GM23248 (cell line): ENCODE measurements around the gene IL4. TPM values are rescaled to one million over a fixed set of nuclear protein-coding genes. Genes with fewer than 3 reads are reported as not detected.

Experiments
- DNase-seq: peaks from one replicate; pipeline ENCODE4 v3.0.0-alpha.2; 2015
- H2AFZ ChIP-seq: fragments of 200-600 bp; sonication (generic); 2 replicates; pipeline ENCODE4 v1.6.1; 2016; ENCODE audit warnings: antibody characterized with exemption
- H3F3A ChIP-seq: fragments of 200-600 bp; sonication (generic); 2 replicates; pipeline ENCODE4 v1.6.1; 2016; ENCODE audit warnings: mild to moderate bottlenecking, antibody characterized with exemption, mixed run types; ENCODE audit not compliant: insufficient read depth
- H3K27ac ChIP-seq: fragments of 200-600 bp; sonication (generic); 2 replicates; pipeline ENCODE4 v1.5.1; 2016; ENCODE audit warnings: mild to moderate bottlenecking
- H3K27me3 ChIP-seq: fragments of 200-600 bp; sonication (generic); replicated peaks from 2 replicates; pipeline ENCODE4 v1.6.1; 2016; ENCODE audit warnings: mild to moderate bottlenecking; ENCODE audit not compliant: insufficient read depth
- H3K36me3 ChIP-seq: fragments of 200-600 bp; sonication (generic); 2 replicates; pipeline ENCODE4 v1.6.1; 2016; ENCODE audit warnings: low read depth, mild to moderate bottlenecking
- H3K4me1 ChIP-seq: fragments of 200-600 bp; sonication (generic); 2 replicates; pipeline ENCODE4 v1.6.1; 2016; ENCODE audit warnings: mild to moderate bottlenecking; ENCODE audit not compliant: insufficient read depth
- H3K4me2 ChIP-seq: fragments of 200-600 bp; sonication (generic); one replicate; pipeline ENCODE4 v1.6.1; 2016; ENCODE audit warnings: mild to moderate bottlenecking; ENCODE audit not compliant: unreplicated experiment
- H3K4me3 ChIP-seq: fragments of 200-600 bp; sonication (generic); 2 replicates; pipeline ENCODE4 v1.5.1; 2016; ENCODE audit warnings: mild to moderate bottlenecking
- H3K79me2 ChIP-seq: fragments of 200-600 bp; sonication (generic); 2 replicates; pipeline ENCODE4 v1.6.1; 2016; ENCODE audit warnings: mild to moderate bottlenecking; ENCODE audit not compliant: insufficient read depth
- H3K9ac ChIP-seq: fragments of 200-600 bp; sonication (generic); 2 replicates; pipeline ENCODE4 v1.6.1; 2016; ENCODE audit warnings: mild to moderate bottlenecking
- H3K9me2 ChIP-seq: fragments of 200-600 bp; sonication (generic); 2 replicates; pipeline ENCODE4 v1.6.1; 2016; ENCODE audit warnings: mixed run types, mild to moderate bottlenecking, moderate library complexity; ENCODE audit not compliant: insufficient read depth
- H3K9me3 ChIP-seq: fragments of 200-600 bp; sonication (generic); one replicate; pipeline ENCODE4 v1.6.1; 2017; ENCODE audit warnings: low read depth
- H4K20me1 ChIP-seq: fragments of 200-600 bp; sonication (generic); 2 replicates; pipeline ENCODE4 v1.6.0; 2016; ENCODE audit not compliant: insufficient read depth
- EZH2 ChIP-seq: fragments of 200-600 bp; sonication (generic); IDR thresholded peaks from 2 replicates; pipeline ENCODE4 v1.6.1; 2018; ENCODE audit warnings: antibody characterized with exemption, mild to moderate bottlenecking; ENCODE audit not compliant: insufficient read depth, poor library complexity, severe bottlenecking
- EZH2phosphoT487 ChIP-seq: fragments of 200-600 bp; sonication (generic); IDR thresholded peaks from 2 replicates; pipeline ENCODE4 v1.6.1; 2018; ENCODE audit warnings: antibody characterized with exemption, moderate library complexity, mild to moderate bottlenecking, low read depth; ENCODE audit not compliant: insufficient read depth
- WGBS, 2 experiments: methylation state at CpG; one replicate each; pipeline ENCODE4 v1.1.6; 2015 to 2017; ENCODE audit warnings: low lambda C conversion rate in 2 of 2, low coverage in 1 of 2; ENCODE audit errors: missing lambda C conversion rate in 2 of 2; 5-methylcytosine and 5-hydroxymethylcytosine counted together
- in situ Hi-C: fragments of 300-500 bp; cut with MboI; formaldehyde crosslinking; loops from 2 replicates; pipeline ENCODE4 v1.15.0; 2020
- polyA plus RNA-seq: library from polyadenylated mRNA; unstranded; fragments of >200 nt; fragmentation: Nextera tagmentation; extraction: Ambion mirVana; gene quantifications from 2 replicates; pipeline ENCODE4 v1.2.1, GENCODE V29; 2016
- total RNA-seq: library from RNA; depleted of rRNA; stranded (reverse); fragments of >200 nt; shearing (Covaris generic); gene quantifications from 2 replicates; pipeline ENCODE4 v1.2.3, GENCODE V29; 2014

The IL4 gene
- total and polyA plus RNA-seq, 2 experiments from 2014 or later, result 0.34 TPM; not detected in 1

DNA sequence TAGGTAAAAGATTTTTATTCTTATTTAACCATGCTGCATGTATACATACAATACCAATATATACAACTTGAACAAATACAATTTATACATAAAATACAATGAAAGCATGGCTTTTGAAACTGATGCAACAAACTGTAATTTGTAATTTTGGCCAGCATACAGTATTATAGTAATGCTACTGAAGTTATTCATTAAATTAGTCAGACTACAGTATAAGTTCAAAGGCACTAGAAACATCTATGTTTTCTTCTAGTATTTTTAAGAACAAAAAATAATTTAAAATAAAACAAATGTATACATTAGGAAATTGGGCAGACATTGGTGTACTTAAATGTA, 18.8 kb downstream of the IL4 start:
- no peaks in the 10 kb centered on the region for H4K20me1 ChIP-seq
- in situ Hi-C loops, result no loop called here
- H3K9ac ChIP-seq, result peak overlapping the region; percentile 22; the same call in 1 of the 2 replicates
- peaks cover 3% of the 10 kb centered on the region; the same call in 1 of the 2 replicates for H3F3A ChIP-seq
- H2AFZ ChIP-seq, result 0 out of 2 replicates have a peak overlapping the region, but pooled peaks have one; percentile 42
- H3K9me3 ChIP-seq, result no peaks in the 10 kb centered on the region
- peaks cover 16% of the 10 kb centered on the region for H3K4me1 ChIP-seq
- no peaks in the 10 kb centered on the region; the same call in 1 of the 2 replicates for H3K36me3 ChIP-seq
- H3K27me3 ChIP-seq, result no peaks in the 10 kb centered on the region
- DNase-seq, result peak; percentile 57
- TF ChIP-seq EZH2phosphoT487, result no peak
- no peak for TF ChIP-seq EZH2
- no peak overlapping the region for H3K4me2 ChIP-seq
- H3K79me2 ChIP-seq, result no peaks in the 10 kb centered on the region
- no peak overlapping the region for H3K4me3 ChIP-seq
- H3K9me2 ChIP-seq, result no peaks in the 10 kb centered on the region
- peak overlapping the region; percentile 51 for H3K27ac ChIP-seq

GRCh38 chr5:132695956-132696355, 22.2 kb downstream of the IL4 start:
- H4K20me1 ChIP-seq, result no peaks in the 10 kb centered on the region
- no peak overlapping the region for H3K9ac ChIP-seq
- no peak overlapping the region for H3K4me2 ChIP-seq
- no peaks in the 10 kb centered on the region for H3K9me2 ChIP-seq
- H3K27me3 ChIP-seq, result no peaks in the 10 kb centered on the region
- peaks cover 13% of the 10 kb centered on the region for H3K36me3 ChIP-seq
- no peaks in the 10 kb centered on the region for H3K79me2 ChIP-seq
- H3K9me3 ChIP-seq, result no peaks in the 10 kb centered on the region
- no peak overlapping the region for H2AFZ ChIP-seq
- H3K4me3 ChIP-seq, result no peak overlapping the region
- peaks cover 5% of the 10 kb centered on the region for H3K4me1 ChIP-seq
- 96 to 98% methylated on average over 4 of the region's 4 CpGs for whole genome bisulfite sequencing, 2 experiments
- TF ChIP-seq EZH2, result no peak
- no peak overlapping the region for H3K27ac ChIP-seq
- H3F3A ChIP-seq, result no peaks in the 10 kb centered on the region
- no peak for DNase-seq
- in situ Hi-C loops, result no loop called here

DNA sequence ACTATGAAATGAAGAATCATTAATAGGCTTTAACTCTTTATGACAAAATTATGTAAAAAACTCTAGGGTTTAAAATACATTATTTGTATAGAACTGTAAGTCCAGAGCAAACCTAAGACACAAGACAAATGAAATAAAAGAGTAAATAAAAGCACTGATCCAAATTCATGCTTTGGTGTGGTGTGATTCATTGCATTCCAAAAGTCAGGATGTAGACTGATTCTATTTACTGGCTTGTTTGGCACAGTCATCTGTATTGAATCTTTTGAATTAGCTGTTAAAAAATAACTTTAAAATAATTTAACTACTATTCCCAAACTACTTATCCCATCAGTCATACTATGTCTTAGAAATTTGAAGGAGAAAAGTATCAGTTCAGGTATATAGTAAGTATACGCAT, 31.1 kb downstream of the IL4 start:
- Histone ChIP-seq H3K79me2 (no peaks in the 10 kb centered on the region), H3K4me1 (peaks cover 14% of the 10 kb centered on the region), H4K20me1 (no peaks in the 10 kb centered on the region), H3K36me3 (peaks cover 32% of the 10 kb centered on the region), H2AFZ (peak overlapping the region; percentile 17; the same call in 1 of the 2 replicates), H3K27me3 (no peaks in the 10 kb centered on the region), H3K4me3 (no peak overlapping the region; the same call in 1 of the 2 replicates), H3K9me3 (no peaks in the 10 kb centered on the region), H3F3A (peaks cover 11% of the 10 kb centered on the region), H3K9me2 (no peaks in the 10 kb centered on the region), H3K27ac (peak overlapping the region; percentile 13; the same call in 1 of the 2 replicates), H3K4me2 (peak overlapping the region; percentile 52), H3K9ac (no peak overlapping the region)
- TF ChIP-seq EZH2phosphoT487, result no peak
- no peak for TF ChIP-seq EZH2
- peak; percentile 66 for DNase-seq
- in situ Hi-C loops, result loop anchor here (25.0 kb wide), 1 partner anchor 318 kb away; no protein-coding TSS in a partner anchor
- WGBS, 2 experiments, result 79 to 81% methylated on average over 1 of the region's 1 CpG

DNA sequence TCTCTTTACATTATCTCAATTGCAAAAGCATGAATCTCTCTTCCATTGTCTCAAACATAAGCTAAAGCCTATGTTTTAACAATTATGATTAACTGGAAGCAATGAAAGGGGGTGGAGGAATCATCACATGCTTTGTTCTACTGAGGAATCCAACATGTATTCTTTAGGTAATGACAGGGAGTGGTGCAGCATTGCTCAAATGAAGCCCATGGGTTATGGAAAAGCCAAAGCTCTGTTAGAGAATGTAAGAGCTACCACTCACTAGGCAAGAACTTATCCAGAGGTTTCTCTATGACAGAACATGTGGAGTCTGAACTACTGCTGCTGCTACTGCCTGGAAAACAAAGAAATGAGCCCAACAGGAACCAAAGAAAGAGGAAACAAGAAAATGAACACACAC, 34.9 kb downstream of the IL4 start:
- H3K4me2 ChIP-seq, result no peak overlapping the region
- H3K9me2 ChIP-seq, result no peaks in the 10 kb centered on the region
- H3K79me2 ChIP-seq, result no peaks in the 10 kb centered on the region
- no peaks in the 10 kb centered on the region for H3K9me3 ChIP-seq
- H4K20me1 ChIP-seq, result no peaks in the 10 kb centered on the region
- no peaks in the 10 kb centered on the region for H3K36me3 ChIP-seq
- DNase-seq, result peak; percentile 13
- in situ Hi-C loops, result loop anchor here (25.0 kb wide), 1 partner anchor 321 kb away; no protein-coding TSS in a partner anchor
- H3K4me1 ChIP-seq, result peaks cover 14% of the 10 kb centered on the region
- TF ChIP-seq EZH2phosphoT487 (no peak), EZH2 (no peak)
- no peak overlapping the region for H2AFZ ChIP-seq
- H3F3A ChIP-seq, result peaks cover 11% of the 10 kb centered on the region
- H3K27me3 ChIP-seq, result no peaks in the 10 kb centered on the region
- H3K27ac ChIP-seq, result no peak overlapping the region
- no peak overlapping the region for H3K4me3 ChIP-seq
- H3K9ac ChIP-seq, result no peak overlapping the region
